DMS 273 treated with DMSO at 0.1 percent for 48 hours (cell line): ENCODE data around the gene ZBTB20.
"Not testable (repeated sequence)": the region's sequence is repeated elsewhere in the genome, so short reads cannot be mapped to it uniquely, and the experiment has no call there.

Experiments used
- DNase-seq: peaks from one replicate; lab custom pipeline; 2025; lab: John Stamatoyannopoulos, UW

Gene ZBTB20

DNA sequence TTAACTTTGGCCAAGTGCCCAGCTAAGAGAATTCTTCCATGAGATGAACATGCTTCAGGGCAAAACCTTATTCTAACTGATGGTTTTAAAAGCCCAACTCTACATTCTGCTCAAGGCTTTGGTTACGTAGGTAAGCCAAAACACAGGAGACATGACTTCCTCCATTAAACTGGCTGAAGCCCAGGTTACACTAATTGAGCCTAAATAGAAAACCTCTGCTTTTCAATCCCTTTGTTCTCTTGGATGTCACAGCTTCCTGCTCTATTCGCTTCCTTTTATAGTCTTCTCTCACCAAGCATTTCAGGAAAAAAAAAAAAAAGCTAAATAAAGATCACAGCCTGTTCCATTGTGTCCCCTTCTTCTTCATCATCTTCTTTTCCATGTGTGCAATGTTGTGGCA, 432.9 kb downstream of the ZBTB20 start:
- no peak for DNase-seq

- no peak for DNase-seq
Observed at GRCh38 chr3:114712728-114713492, 434.2 kb downstream of the ZBTB20 start.

- DNase-seq: no peak
Observed at GRCh38 chr3:114711321-114711886, 435.7 kb downstream of the ZBTB20 start.

DNA sequence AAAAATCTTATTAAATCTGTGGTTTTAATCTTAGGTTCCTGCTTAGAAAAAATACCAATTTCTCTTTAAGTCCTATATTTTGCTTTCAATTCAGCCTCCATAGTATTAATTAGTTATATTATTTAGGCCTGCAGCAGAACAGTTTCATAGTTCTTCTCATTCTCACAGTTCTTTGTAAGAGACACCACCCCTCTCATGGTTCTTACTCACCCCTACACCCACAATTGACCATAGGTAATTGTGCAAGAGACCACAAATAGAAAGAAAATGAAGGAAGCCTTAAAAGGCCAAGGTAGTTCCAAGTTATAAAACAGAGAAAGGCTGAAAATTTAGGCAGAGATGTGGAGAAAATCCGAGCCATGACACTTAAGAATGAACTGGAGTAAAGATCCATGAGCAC, 438.0 kb downstream of the ZBTB20 start:
- no peak for DNase-seq

- DNase-seq: no peak
Observed at GRCh38 chr3:114707252-114707860, 439.7 kb downstream of the ZBTB20 start.

DNA sequence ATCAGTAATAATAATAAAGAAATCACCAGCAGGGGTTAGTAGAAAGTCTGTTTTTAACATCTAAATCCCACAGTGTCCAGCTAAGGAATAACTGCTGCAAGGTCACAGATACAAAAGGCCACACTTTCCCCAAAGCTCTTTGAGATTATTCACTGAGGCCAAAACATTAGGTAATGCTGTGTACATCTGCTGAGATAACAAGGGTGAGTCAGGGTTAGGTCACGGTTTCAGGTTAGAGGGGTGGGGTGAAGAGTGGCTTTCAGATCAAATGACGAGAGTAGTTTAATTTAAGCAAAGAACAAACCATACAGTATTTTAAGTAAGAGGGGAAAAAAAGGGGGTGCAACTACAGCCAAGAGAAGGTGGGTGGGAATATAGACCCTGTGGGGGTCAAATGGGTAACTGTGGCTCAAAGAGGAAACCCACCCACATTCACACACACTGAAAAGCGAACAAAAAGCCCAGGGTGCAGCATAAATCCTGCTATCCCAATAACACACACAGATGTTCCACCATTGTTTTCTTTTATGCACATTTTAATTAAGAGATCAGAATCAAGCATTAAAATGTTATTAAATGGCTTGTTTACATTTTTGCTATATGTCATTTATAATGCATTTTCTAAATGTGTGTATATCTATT, 440.4 kb downstream of the ZBTB20 start:
- peak; percentile 60 for DNase-seq

DNA sequence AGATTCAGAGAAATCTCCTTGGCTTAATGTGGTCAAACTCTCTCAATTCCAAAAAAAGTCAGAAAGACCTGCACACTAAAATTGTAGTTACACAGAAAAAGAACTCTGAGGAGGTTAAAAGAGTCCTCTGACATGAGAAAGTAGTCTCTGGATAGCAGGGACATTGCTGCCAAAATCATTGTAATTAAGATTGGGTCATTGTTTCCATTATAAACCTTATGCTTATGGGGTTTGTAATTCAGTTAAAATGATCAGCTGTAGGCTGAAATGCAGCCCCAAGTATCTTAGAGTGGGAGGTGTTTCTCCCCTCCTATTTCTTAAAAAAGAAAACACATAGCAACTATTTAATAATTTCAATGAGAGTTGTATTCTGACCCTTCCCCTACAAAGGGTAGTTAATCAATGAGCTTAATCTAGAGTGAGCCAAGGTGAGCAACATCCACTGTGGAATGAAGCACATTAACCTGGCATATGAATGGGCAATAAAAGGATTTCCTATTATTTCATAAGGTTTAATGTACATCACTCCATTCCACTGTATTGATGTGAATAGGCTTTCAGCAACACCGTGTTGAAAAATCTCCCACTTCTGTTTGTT, 446.4 kb downstream of the ZBTB20 start:
- no peak for DNase-seq

DNA sequence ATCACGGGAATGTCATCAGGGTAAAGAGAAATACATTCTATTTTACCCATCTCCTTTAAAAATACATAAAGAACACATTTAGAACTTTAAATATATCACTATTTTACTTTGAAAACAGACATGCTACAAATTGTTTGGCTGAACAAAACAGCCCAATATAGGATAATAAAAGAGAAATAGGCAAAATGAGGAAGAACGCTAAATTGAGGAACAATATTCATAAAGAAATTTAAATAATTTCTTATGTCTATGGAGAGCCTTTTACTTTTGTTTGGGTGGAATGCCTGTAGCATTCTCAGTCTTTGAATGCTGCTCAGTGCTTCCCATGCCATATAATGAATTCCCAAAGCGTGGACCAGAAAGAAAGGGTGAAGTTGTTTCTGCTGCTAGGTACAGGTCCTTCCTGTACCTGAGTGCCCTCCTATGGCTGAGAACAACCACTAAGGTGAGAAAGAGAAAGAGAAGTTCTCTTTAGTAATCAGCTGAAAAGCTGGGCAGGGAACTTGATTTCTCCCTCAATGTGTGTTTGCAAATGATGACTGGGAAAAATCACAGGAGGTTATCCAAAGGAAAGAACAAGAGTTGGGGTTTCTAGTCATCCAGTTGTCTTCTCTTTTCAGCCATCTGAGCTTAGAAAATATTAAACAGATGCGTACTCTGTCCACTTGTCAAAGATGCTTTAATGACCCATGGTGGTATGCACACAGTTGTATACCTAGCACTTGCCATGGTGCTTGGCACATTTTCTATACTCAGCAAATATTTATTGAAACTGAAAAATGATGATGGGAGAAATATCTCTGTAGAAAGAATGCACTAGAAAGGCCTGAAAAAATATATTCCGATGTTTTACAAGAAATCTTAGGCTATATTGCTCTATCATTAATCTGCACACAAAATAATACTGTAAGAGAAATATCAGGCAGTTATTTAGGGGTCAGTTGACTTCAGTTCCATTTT, 448.7 kb downstream of the ZBTB20 start:
- DNase-seq: no peak

GRCh38 chr3:114697401-114697800, 449.7 kb downstream of the ZBTB20 start:
- DNase-seq: no peak

- no peak for DNase-seq
Observed at GRCh38 chr3:114694251-114694650, 452.8 kb downstream of the ZBTB20 start.

GRCh38 chr3:114691871-114692270, 455.2 kb downstream of the ZBTB20 start:
- no peak for DNase-seq

DNA sequence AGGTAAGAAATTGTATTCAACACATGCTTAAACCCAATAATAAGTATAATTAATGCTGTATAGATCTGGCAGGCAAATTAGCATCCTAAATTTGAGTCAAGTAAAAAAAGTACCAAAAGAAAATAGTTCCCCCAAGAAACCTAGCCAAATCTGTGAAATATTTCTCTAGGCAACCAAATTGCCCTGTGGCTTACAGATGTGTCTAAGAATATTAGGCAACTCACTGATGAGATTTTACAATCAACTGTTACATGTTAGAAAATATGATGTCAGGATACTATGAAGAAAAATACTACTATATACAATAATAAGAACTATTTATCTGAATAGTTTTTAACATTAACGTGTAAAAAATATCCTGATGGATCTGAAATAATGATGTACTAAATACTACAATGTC, 456.2 kb downstream of the ZBTB20 start:
- DNase-seq: no peak

GRCh38 chr3:114687151-114687550, 459.9 kb downstream of the ZBTB20 start:
- DNase-seq: no peak

GRCh38 chr3:114686621-114687020, 460.5 kb downstream of the ZBTB20 start:
- no peak for DNase-seq

- no peak for DNase-seq
Observed at GRCh38 chr3:114685161-114685560, 461.9 kb downstream of the ZBTB20 start.

DNA sequence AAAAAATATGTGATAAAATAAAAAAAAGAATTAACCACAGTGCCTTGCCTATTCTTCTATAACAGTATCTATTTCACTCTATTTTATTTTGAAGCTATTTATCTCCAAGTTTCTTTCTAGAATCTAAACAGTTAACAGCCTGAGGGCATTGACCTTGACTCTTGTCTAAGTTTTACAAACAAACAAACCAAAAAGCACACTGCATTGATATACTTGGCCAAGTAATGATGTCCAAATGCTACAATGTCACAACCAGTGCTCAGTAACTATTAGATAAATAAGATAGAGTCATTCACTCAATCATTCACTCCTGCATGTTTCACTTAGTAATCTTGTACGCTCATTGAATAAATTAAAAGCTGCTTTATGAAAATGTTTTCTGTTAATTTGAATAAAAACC, 466.8 kb downstream of the ZBTB20 start:
- no peak for DNase-seq

GRCh38 chr3:114679773-114680172, 467.3 kb downstream of the ZBTB20 start:
- DNase-seq: not testable (repeated sequence)

- DNase-seq: no peak
Observed at GRCh38 chr3:114675104-114675503, 472.0 kb downstream of the ZBTB20 start.

- no peak for DNase-seq
Observed at GRCh38 chr3:114674036-114674435, 473.1 kb downstream of the ZBTB20 start.

GRCh38 chr3:114673481-114673880, 473.6 kb downstream of the ZBTB20 start:
- DNase-seq: no peak

- no peak for DNase-seq
Observed at GRCh38 chr3:114672692-114673447, 474.2 kb downstream of the ZBTB20 start.
